NOMO-1 treated with DMSO at 0.1 percent for 48 hours (cell line): ENCODE measurements around the gene SPPL3.

ENCODE experiments used
- DNase-seq: peaks from one replicate; lab custom pipeline; 2025; ENCODE audit not compliant: unreplicated experiment; lab: John Stamatoyannopoulos, UW

SPPL3 gene

GRCh38 chr12:120790114-120790513 is 114.0 kb downstream of the SPPL3 start:
- DNase-seq, result no peak

- no peak for DNase-seq
These were observed 116.3 kb downstream of the SPPL3 start for GRCh38 chr12:120787889-120788288.

GRCh38 chr12:120784804-120785203 is 119.4 kb downstream of the SPPL3 start:
- DNase-seq, result no peak

- DNase-seq, result no peak
These were observed 121.0 kb downstream of the SPPL3 start for GRCh38 chr12:120783197-120783596.

- DNase-seq, result no peak
These were observed 128.2 kb downstream of the SPPL3 start for GRCh38 chr12:120775862-120776552.

- peak; percentile 54 for DNase-seq
These were observed 129.8 kb downstream of the SPPL3 start for GRCh38 chr12:120774169-120774916.

GRCh38 chr12:120771097-120771496 is 133.1 kb downstream of the SPPL3 start:
- no peak for DNase-seq

- DNase-seq, result no peak
These were observed 136.8 kb downstream of the SPPL3 start for GRCh38 chr12:120767071-120768024.

- no peak for DNase-seq
These were observed 137.6 kb downstream of the SPPL3 start for GRCh38 chr12:120766566-120766965.

- no peak for DNase-seq
These were observed 139.3 kb downstream of the SPPL3 start for GRCh38 chr12:120764816-120765215.

GRCh38 chr12:120763250-120763649 is 140.9 kb downstream of the SPPL3 start:
- no peak for DNase-seq

- no peak for DNase-seq
These were observed 142.1 kb downstream of the SPPL3 start for GRCh38 chr12:120762086-120762485.

- DNase-seq, result no peak
These were observed 142.6 kb downstream of the SPPL3 start for GRCh38 chr12:120761519-120761934.

GRCh38 chr12:120760349-120761254 is 143.6 kb downstream of the SPPL3 start:
- DNase-seq, result no peak

GRCh38 chr12:120759591-120760348 is 144.4 kb downstream of the SPPL3 start:
- no peak for DNase-seq

- no peak for DNase-seq
These were observed 145.2 kb downstream of the SPPL3 start for GRCh38 chr12:120758798-120759590.

GRCh38 chr12:120757949-120758348 is 146.2 kb downstream of the SPPL3 start:
- DNase-seq, result no peak

- DNase-seq, result no peak
These were observed 146.9 kb downstream of the SPPL3 start for GRCh38 chr12:120757226-120757742.

GRCh38 chr12:120755269-120755668 is 148.9 kb downstream of the SPPL3 start:
- no peak for DNase-seq
